Upper lobe of left lung (tissue), 4 donors: Measurements from ENCODE around the gene EHD4.

ENCODE experiments used
- CTCF ChIP-seq, 6 experiments: fragments of 450-650 bp in 4 of 6; fragments of 200-600 bp in 2 of 6; sonication (generic) in 2 of 6; IDR thresholded peaks; one replicate each; pipeline ENCODE4 v1.5.1; 2016 to 2019; ENCODE audit warnings: antibody characterized with exemption in 6 of 6
- POLR2A ChIP-seq, 4 donors: fragments of 450-650 bp; IDR thresholded peaks; one replicate each; pipeline ENCODE4 v1.5.1; 2016 to 2017; ENCODE audit warnings: antibody characterized with exemption in 4 of 4, mild to moderate bottlenecking in 2 of 4

GRCh38 chr15:41974041-41974440 lies 1.7 kb upstream of the EHD4 start:
- TF ChIP-seq POLR2A (IDR thresholded peaks at IDR 0.05) (no peak), CTCF (IDR thresholded peaks at IDR 0.05) (no peak)
